HFFc6 (cell line): ENCODE results near the gene ZCCHC10. TPM values are rescaled to one million over a fixed set of nuclear protein-coding genes. Genes with fewer than 3 reads are reported as not detected.
A peak's percentile ranks its signal among the peaks of the same experiment; 100 is the strongest.
"Not testable (repeated sequence)": the region's sequence is repeated elsewhere in the genome, so short reads cannot be mapped to it uniquely, and the experiment has no call there.

Source experiments
- DNase-seq: peaks from one replicate; pipeline ENCODE4 v3.0.0-alpha.2; 2018
- H3K27ac Mint-ChIP-seq: 2 replicates; pipeline ENCODE4 v1.8.0; 2020; ENCODE audit warnings: mild to moderate bottlenecking, mixed read lengths
- H3K27me3 Mint-ChIP-seq: 2 replicates; pipeline ENCODE4 v1.8.0; 2021; ENCODE audit warnings: mild to moderate bottlenecking, moderate library complexity, mixed read lengths; ENCODE audit not compliant: insufficient read depth
- H3K36me3 Mint-ChIP-seq: 2 replicates; pipeline ENCODE4 v1.8.0; 2021; ENCODE audit warnings: low read depth, mixed read lengths
- H3K4me1 Mint-ChIP-seq: 2 replicates; pipeline ENCODE4 v1.8.0; 2020; ENCODE audit warnings: low read depth, mixed read lengths
- H3K4me3 Mint-ChIP-seq: 2 replicates; pipeline ENCODE4 v1.8.0; 2020; ENCODE audit warnings: mild to moderate bottlenecking, moderate library complexity, mixed read lengths
- H3K9me3 Mint-ChIP-seq: 2 replicates; pipeline ENCODE4 v1.8.0; 2020; ENCODE audit warnings: mild to moderate bottlenecking, mixed read lengths
- CTCF ChIP-seq: fragments of 200-600 bp; sonication (generic); IDR thresholded peaks from 2 replicates; pipeline ENCODE4 v1.5.0; 2021; ENCODE audit warnings: antibody characterized with exemption, mild to moderate bottlenecking
- total RNA-seq, 6 experiments: library from RNA; stranded (reverse); fragmentation: NEBNext Ultra II Directional; extraction: Animal tissue kit (Norgen Biotek cat#: 25700); gene quantifications; 2 replicates in 1 of 6; 3 replicates in 5 of 6; pipeline ENCODE4 v1.2.3, GENCODE V29; 2021

ZCCHC10 gene
- total RNA-seq, 6 experiments from 2014 or later: 11.0 to 19.8 (median 17.4) TPM

GRCh38 chr5:132979367-132979940 is 46.9 kb downstream of the ZCCHC10 start:
- no peak for TF ChIP-seq CTCF
- Mint-ChIP-seq H3K9me3 (peaks cover 13% of the 10 kb centered on the region), H3K27ac (no peak overlapping the region), H3K36me3 (peaks cover 5% of the 10 kb centered on the region), H3K4me3 (no peak overlapping the region), H3K4me1 (peaks cover 8% of the 10 kb centered on the region; the same call in 1 of the 2 replicates), H3K27me3 (no peaks in the 10 kb centered on the region)
- DNase-seq: peak; percentile 16

GRCh38 chr5:132976852-132977251 is 49.5 kb downstream of the ZCCHC10 start:
- no peak overlapping the region for H3K27ac Mint-ChIP-seq
- H3K4me1 Mint-ChIP-seq: peaks cover 14% of the 10 kb centered on the region
- H3K4me3 Mint-ChIP-seq: no peak overlapping the region
- H3K36me3 Mint-ChIP-seq: peaks cover 5% of the 10 kb centered on the region
- no peak for DNase-seq
- no peak for TF ChIP-seq CTCF
- no peaks in the 10 kb centered on the region for H3K27me3 Mint-ChIP-seq
- peaks cover 13% of the 10 kb centered on the region for H3K9me3 Mint-ChIP-seq

- not testable (repeated sequence) for H3K4me3 Mint-ChIP-seq, H3K27ac Mint-ChIP-seq, H3K27me3 Mint-ChIP-seq, DNase-seq, H3K36me3 Mint-ChIP-seq
- Mint-ChIP-seq H3K9me3 (peaks cover 12% of the 10 kb centered on the region), H3K4me1 (peaks cover 18% of the 10 kb centered on the region)
Observed at GRCh38 chr5:132972436-132972828, 53.9 kb downstream of the ZCCHC10 start.

DNA sequence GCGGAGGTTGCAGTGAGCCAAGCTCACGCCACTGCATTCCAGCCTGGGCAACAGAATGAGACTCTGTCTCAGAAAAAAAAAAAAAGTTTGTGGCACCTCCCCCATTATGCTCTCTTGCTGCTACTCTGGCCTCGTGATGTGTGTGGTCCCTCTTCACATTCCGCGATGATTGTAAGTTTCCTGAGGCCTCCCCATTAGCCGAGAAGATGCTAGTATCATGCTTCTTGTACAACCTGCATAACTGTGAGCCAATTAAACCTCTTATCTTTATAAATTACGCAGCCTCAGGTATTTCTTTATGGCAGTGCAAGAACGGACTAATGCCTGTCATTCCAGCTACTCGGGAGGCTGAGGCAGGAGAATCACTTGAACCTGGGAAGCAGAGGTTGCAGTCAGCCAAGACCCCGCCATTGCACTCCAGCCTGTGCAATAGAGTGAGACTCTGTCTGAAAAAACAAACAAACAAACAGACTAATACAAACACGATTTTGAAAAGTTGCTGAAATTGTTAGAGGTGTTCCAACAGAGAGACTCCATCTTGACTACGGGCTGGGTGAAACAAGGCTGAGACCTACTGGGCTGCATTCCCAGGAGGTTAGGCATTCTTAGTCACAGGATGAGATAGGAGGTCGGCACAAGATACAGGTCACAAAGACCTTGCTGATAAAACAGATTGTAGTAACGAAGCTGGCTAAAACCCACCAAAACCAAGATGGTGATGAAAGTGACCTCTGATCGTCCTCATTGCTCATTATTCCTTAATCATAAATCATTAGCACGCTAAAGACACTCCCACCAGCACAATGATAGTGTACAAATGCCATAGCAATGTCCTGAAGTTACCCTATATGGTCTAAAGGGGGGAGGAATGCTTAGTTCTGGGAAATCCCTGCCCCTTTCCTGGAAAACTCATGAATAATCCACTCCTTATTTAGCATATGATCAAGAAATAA is 54.6 kb downstream of the ZCCHC10 start:
- Mint-ChIP-seq H3K36me3 (peaks cover 1% of the 10 kb centered on the region), H3K27ac (peak overlapping the region; percentile 61), H3K4me1 (peaks cover 18% of the 10 kb centered on the region), H3K9me3 (peaks cover 6% of the 10 kb centered on the region), H3K27me3 (no peaks in the 10 kb centered on the region), H3K4me3 (no peak overlapping the region; the same call in 1 of the 2 replicates)
- peak; percentile 13 for DNase-seq
- TF ChIP-seq CTCF: no peak

- Mint-ChIP-seq H3K4me3 (no peak overlapping the region), H3K27me3 (no peaks in the 10 kb centered on the region), H3K4me1 (peaks cover 16% of the 10 kb centered on the region), H3K36me3 (peaks cover 16% of the 10 kb centered on the region), H3K27ac (no peak overlapping the region), H3K9me3 (no peaks in the 10 kb centered on the region)
- TF ChIP-seq CTCF: no peak
- no peak for DNase-seq
Observed at GRCh38 chr5:132965120-132965519, 61.2 kb downstream of the ZCCHC10 start.
